Gastrocnemius medialis (tissue), 4 donors: ENCODE results near the gene USP36. TPM values are rescaled to one million over a fixed set of nuclear protein-coding genes. Genes with fewer than 3 reads are reported as not detected.
"Not testable (repeated sequence)": the region's sequence is repeated elsewhere in the genome, so short reads cannot be mapped to it uniquely, and the experiment has no call there.

Experiments used
- ATAC-seq, 2 donors: fragments of 150-250 bp; one replicate each; pipeline ENCODE4 v1.9.1; 2016
- DNase-seq, 2 donors: peaks; one replicate each; pipeline ENCODE4 v3.0.0-alpha.2; 2019
- H3K27ac ChIP-seq, 4 donors: fragments of 200-600 bp; sonication (generic); 1 replicate in 1 of 4; 2 replicates in 3 of 4; pipeline ENCODE4 v1.5.1; 2016 to 2018; ENCODE audit warnings: mild to moderate bottlenecking in 2 of 4, moderate library complexity in 1 of 4
- H3K27me3 ChIP-seq, 3 donors: fragments of 200-600 bp; sonication (generic) in 2 of 3; 1 replicate in 1 of 3; 2 replicates in 2 of 3; pipeline versions ENCODE4 v1.5.1 to v1.6.0; 2016 to 2019; ENCODE audit warnings: mild to moderate bottlenecking in 1 of 3, moderate library complexity in 1 of 3
- H3K36me3 ChIP-seq, 2 donors: fragments of 200-600 bp; sonication (generic) in 1 of 2; one replicate each; pipeline ENCODE4 v1.5.1; 2017 to 2018
- H3K4me1 ChIP-seq, 2 donors: fragments of 200-600 bp; sonication (generic) in 1 of 2; one replicate each; pipeline ENCODE4 v1.5.1; 2016 to 2017; ENCODE audit warnings: mild to moderate bottlenecking in 2 of 2
- H3K4me3 ChIP-seq, 4 donors: fragments of 200-600 bp; sonication (generic) in 3 of 4; 1 replicate in 1 of 4; 2 replicates in 3 of 4; pipeline ENCODE4 v1.5.1; 2016 to 2019; ENCODE audit warnings: mild to moderate bottlenecking in 2 of 4
- H3K9me3 ChIP-seq, 3 donors: fragments of 200-600 bp; sonication (generic) in 2 of 3; 1 replicate in 1 of 3; 2 replicates in 2 of 3; pipeline ENCODE4 v1.5.1; 2016 to 2019
- CTCF ChIP-seq, 5 experiments: fragments of 450-650 bp in 3 of 5; fragments of 200-600 bp in 2 of 5; sonication (generic) in 2 of 5; IDR thresholded peaks in 4 of 5; conservative IDR thresholded peaks in 1 of 5; 1 replicate in 4 of 5; 2 replicates in 1 of 5; pipeline ENCODE4 v1.5.1; 2016 to 2019; ENCODE audit warnings: antibody characterized with exemption in 5 of 5, mild to moderate bottlenecking in 3 of 5, moderate library complexity in 3 of 5
- POLR2A ChIP-seq, 2 donors: fragments of 450-650 bp; IDR thresholded peaks; one replicate each; pipeline ENCODE4 v1.6.1; 2017; ENCODE audit warnings: antibody characterized with exemption in 2 of 2, mild to moderate bottlenecking in 2 of 2, moderate library complexity in 2 of 2
- in situ Hi-C, 4 donors: fragments of 200-750 bp; cut with MboI; loops; one replicate each; pipeline versions ENCODE4 v1.15.0 to v1.8.0; 2017; ENCODE audit warnings: low sequenced_read_pairs in 4 of 4
- intact Hi-C: fragments of 100-400 bp; cut with DNase I; formaldehyde crosslinking; loops from one replicate; pipeline ENCODE4 v1.15.1; 2023; ENCODE audit warnings: low total_unique reads
- total RNA-seq, 4 donors: library from RNA; depleted of rRNA; stranded (reverse); fragments of >200 nt; gene quantifications; one replicate each; pipeline versions ENCODE4 v1.1.0 to v1.2.3, GENCODE V29; 2016

USP36 gene
- total RNA-seq, 4 donors from 2014 or later: 15.2 to 21.1 (median 20.0) TPM

- intact Hi-C loops: no loop called here
Measured at GRCh38 chr17:78873519-78874340, 33.1 kb upstream of the USP36 start.

GRCh38 chr17:78872486-78872885 lies 31.9 kb upstream of the USP36 start:
- no peak overlapping the region for H3K27ac ChIP-seq
- no peaks in the 10 kb centered on the region for H3K27me3 ChIP-seq
- TF ChIP-seq POLR2A (IDR thresholded peaks at IDR 0.05): no peak
- TF ChIP-seq CTCF (IDR thresholded peaks at IDR 0.05 in 4 of 5, conservative IDR thresholded peaks at IDR 0.05 in 1 of 5): no peak
- peaks cover 0 to 3% of the 10 kb centered on the region in 2 donors for H3K36me3 ChIP-seq
- in situ Hi-C loops: loop anchor here in 1 of 4 donors (5.0 kb wide), 1 partner anchor 95 kb away; no protein-coding TSS in a partner anchor
- H3K4me1 ChIP-seq: peaks cover 29 to 34% of the 10 kb centered on the region in 2 donors
- no peak for DNase-seq
- H3K9me3 ChIP-seq: no peaks in the 10 kb centered on the region
- ATAC-seq: no peak
- no peak overlapping the region for H3K4me3 ChIP-seq
- intact Hi-C loops: no loop called here

More at GRCh38 chr17:78873519-78874340, 33.1 kb upstream of the USP36 start:
- H3K27ac ChIP-seq: peak overlapping the region; percentile 32 to 72 (median 61)
- ATAC-seq (peak; percentile 83 to 92), DNase-seq (peak; percentile 51 to 64)
- in situ Hi-C loops: loop anchor here in 1 of 4 donors (5.0 kb wide), 1 partner anchor 94 kb away; no protein-coding TSS in a partner anchor
- H3K9me3 ChIP-seq: no peaks in the 10 kb centered on the region
- no peaks in the 10 kb centered on the region for H3K27me3 ChIP-seq
- peaks cover 0 to 3% of the 10 kb centered on the region in 2 donors for H3K36me3 ChIP-seq
- TF ChIP-seq POLR2A (IDR thresholded peaks at IDR 0.05): no peak
- TF ChIP-seq CTCF (IDR thresholded peaks at IDR 0.05 in 4 of 5, conservative IDR thresholded peaks at IDR 0.05 in 1 of 5): no peak
- no peak overlapping the region for H3K4me3 ChIP-seq
- peaks cover 29 to 38% of the 10 kb centered on the region in 2 donors for H3K4me1 ChIP-seq

GRCh38 chr17:78870621-78871020 lies 30.0 kb upstream of the USP36 start:
- in situ Hi-C loops (loop anchor here in 1 of 4 donors (5.0 kb wide), 1 partner anchor 97 kb away; no protein-coding TSS in a partner anchor), intact Hi-C loops (no loop called here)
- ATAC-seq: no peak
- peaks cover 0 to 3% of the 10 kb centered on the region in 2 donors for H3K36me3 ChIP-seq
- H3K9me3 ChIP-seq: no peaks in the 10 kb centered on the region
- H3K27ac ChIP-seq: no peak overlapping the region
- no peak for DNase-seq
- H3K27me3 ChIP-seq: no peaks in the 10 kb centered on the region
- TF ChIP-seq CTCF (IDR thresholded peaks at IDR 0.05 in 4 of 5, conservative IDR thresholded peaks at IDR 0.05 in 1 of 5) (no peak), POLR2A (IDR thresholded peaks at IDR 0.05) (no peak)
- H3K4me1 ChIP-seq: peaks cover 25 to 26% of the 10 kb centered on the region in 2 donors
- no peak overlapping the region for H3K4me3 ChIP-seq

GRCh38 chr17:78868391-78868790 lies 27.8 kb upstream of the USP36 start:
- DNase-seq (no peak), ATAC-seq (no peak)
- intact Hi-C loops: no loop called here
- Histone ChIP-seq H3K4me1 (peaks cover 4% of the 10 kb centered on the region in 2 donors), H3K27ac (no peak overlapping the region), H3K4me3 (no peak overlapping the region), H3K36me3 (peaks cover 0 to 3% of the 10 kb centered on the region in 2 donors), H3K27me3 (no peaks in the 10 kb centered on the region), H3K9me3 (no peaks in the 10 kb centered on the region)
- TF ChIP-seq CTCF (IDR thresholded peaks at IDR 0.05 in 4 of 5, conservative IDR thresholded peaks at IDR 0.05 in 1 of 5) (no peak), POLR2A (IDR thresholded peaks at IDR 0.05) (no peak)
- in situ Hi-C loops: loop anchor here in 2 of 4 donors (5.0 kb wide), 1 partner anchor 99 kb away; no protein-coding TSS in a partner anchor

GRCh38 chr17:78867046-78867445 lies 26.4 kb upstream of the USP36 start:
- H3K4me1 ChIP-seq, H3K27me3 ChIP-seq, H3K36me3 ChIP-seq, ATAC-seq, H3K4me3 ChIP-seq, intact Hi-C loops, H3K9me3 ChIP-seq, DNase-seq, H3K27ac ChIP-seq: not testable (repeated sequence)
- in situ Hi-C loops: loop anchor here in 2 of 4 donors (5.0 kb wide), 1 partner anchor 100 kb away; no protein-coding TSS in a partner anchor
